Stimulated activated CD4-positive, alpha-beta T cell treated with anti-CD3 and anti-CD28 coated beads, Interleukin-4, amount 100 ng/mL, for 4 hours (primary cell): ENCODE results near the gene GLUD1.
"Not testable (repeated sequence)": the region's sequence is repeated elsewhere in the genome, so short reads cannot be mapped to it uniquely, and the experiment has no call there.

Experiments used
- DNase-seq, 2 experiments: peaks; one replicate each; pipeline ENCODE4 v3.0.0-alpha.2; 2020

The GLUD1 gene

DNA sequence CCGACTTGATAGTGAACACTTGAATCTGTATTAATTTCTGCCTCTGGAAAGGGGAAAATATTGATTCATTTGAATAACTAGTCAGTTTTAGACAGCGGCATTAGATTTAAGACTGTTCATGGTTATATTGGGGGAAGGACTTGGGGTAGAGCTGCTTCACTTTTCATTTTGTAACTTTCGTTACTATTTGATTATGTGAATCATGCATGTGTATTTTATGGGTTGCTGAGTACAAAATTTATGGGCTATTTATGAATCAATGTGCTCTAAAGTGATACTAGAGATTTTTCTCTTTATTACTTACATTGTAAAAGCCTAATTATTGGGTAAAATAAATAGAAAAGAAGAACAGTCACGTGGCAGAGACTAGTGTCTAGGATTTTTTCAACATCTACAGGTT lies 4.9 kb downstream of the GLUD1 start:
- DNase-seq = no peak

DNA sequence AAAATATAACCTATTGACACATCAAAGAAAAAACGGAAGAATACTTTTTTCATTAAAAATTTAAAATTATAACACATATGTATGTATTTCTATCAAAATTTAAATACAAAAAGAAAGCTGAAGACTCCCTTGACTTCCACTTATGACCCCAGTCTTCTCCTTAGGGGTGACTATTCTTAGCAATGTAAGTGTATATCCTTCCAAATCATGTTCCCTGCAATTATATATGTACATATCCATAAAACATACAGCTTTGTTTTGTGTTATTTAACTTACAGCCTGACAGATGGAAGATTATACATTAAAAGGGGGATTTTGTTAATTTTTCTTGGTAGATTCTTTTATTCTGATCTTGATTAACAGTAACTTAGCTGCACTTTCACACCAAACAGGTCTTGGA lies 9.1 kb downstream of the GLUD1 start:
- no peak for DNase-seq

DNA sequence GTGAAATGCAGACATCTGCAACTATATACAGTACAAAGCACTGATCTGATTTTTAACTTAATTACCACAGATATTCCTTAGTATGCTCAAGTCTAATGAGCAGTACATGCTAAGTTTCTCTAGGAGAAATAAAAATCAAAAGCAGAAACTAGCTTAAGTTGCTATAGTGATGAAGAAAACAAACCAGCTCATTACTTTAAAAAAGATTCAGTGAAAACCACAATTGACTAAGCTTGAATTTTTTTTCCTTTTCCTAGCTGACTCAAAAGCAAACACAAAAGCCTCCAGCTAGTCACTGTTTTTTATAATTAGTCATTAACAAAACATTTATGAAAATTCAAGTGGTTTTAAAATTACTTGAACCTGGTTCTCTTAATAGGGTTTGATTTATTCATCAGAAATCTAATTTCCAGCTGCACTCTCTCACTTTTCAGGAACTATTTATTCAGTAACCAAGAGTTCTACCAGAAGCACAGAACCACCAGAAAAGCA lies 10.3 kb downstream of the GLUD1 start:
- not testable (repeated sequence) for DNase-seq

DNA sequence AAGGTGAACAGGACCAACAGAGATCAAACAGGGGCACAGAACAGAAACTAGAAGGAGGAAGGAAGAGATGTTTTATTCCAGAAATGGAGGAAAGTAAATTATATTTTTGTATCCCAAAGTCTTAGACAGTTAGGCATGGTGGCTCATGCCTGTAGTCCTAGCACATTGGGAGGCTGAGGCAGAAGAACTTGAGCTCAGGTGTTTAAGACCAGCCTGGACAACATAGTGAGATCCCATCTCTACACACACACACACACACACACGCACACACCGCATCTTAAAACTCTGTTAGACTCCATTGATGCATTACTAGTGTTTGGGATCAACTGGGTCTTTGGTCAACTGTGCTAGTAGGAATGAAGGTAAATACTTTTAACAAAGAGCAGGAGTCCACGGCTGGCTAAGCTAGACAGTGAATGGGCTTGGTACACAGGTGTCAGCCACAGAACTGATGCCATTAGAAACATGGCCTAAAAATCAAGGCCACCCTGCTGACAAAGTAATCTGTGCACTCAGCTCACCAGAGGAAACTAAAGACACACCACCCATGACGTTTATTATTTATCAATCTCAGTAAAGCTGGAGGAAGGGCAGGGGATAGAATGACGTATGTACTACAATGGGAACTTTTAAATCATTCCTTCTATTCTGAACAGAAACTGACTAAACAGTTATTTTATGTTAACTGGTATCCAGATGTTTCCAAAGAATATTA lies 10.9 kb downstream of the GLUD1 start:
- not testable (repeated sequence) for DNase-seq

DNA sequence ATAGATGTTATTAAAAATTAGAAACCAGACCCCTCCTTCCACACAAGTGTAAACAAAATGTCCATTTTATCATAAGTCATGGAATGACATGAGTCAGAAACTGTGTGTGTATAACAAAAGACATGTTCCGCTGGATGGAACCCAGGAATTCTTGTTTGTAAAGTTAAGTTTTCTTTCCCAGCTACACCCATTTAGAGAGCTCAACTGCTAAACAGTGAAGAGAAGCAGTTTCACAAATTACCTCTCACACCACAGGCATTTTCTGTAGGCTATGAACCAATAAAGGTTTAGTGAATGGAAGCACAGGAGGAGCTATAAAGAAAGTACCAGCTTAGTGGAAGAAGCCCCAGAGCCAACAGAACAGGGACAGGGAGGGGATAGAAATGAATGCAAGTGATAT lies 12.4 kb downstream of the GLUD1 start:
- not testable (repeated sequence) for DNase-seq

DNA sequence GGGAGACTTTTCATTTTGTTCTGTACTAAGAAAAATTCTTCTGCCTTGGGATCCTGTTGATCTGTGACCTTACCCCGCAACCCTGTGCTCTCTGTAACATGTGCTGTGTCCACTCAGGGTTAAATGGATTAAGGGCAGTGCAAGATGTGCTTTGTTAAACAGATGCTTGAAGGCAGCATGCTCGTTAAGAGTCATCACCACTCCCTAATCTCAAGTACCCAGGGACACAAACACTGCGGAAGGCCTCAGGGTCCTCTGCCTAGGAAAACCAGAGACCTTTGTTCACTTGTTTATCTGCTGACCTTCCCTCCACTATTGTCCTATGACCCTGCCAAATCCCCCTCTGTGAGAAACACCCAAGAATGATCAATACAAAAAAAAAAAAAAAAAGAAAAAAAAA lies 13.1 kb downstream of the GLUD1 start:
- not testable (repeated sequence) for DNase-seq

DNA sequence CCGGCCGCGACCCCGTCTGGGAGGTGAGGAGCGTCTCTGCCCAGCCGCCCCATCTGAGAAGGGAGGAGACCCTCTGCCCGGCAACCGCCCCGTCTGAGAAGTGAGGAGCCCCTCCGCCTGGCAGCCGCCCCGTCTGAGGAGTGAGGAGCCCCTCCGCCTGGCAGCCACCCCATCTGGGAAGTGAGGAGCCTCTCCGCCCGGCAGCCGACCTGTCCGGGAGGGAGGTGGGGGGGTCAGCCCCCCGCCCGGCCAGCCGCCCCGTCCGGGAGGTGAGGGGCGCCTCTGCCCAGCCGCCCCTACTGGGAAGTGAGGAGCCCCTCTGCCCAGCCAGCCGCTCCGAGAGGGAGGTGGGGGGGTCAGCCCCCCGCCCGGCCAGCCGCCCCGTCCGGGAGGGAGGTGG lies 14.0 kb downstream of the GLUD1 start:
- not testable (repeated sequence) for DNase-seq

DNA sequence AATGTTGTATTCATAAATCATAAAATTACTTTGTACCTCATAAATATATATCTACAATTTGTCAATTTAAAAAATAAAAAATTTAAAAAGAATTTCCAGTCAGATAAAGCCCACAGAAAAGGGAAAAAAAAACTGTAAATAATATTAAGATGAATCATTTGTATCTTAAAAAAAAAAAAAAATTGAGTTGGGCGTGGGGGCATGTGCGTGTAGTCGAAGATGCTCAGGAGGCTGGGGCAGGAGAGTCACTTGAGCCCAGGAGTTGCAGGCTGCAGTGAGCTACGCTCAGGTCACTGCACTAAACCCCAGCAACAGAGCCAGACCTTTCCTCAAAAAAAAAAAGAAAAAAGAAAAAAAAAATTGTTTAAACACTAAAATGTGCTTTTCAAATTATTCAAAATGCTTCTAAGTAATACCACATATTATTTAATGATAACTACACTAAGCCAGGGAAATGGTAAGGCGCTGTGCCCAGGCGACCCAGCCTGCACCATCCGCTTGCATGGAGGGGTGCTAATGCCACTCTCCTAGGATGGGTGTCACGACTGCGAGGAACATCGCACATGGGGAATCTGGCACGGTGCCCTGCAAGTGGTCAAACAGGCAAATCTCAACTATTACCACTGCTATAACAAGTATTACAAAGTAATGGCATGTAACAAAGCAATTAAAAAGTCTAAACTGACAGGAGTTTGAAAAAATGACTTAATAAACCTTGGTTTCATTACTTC lies 15.4 kb downstream of the GLUD1 start:
- DNase-seq = no peak

DNA sequence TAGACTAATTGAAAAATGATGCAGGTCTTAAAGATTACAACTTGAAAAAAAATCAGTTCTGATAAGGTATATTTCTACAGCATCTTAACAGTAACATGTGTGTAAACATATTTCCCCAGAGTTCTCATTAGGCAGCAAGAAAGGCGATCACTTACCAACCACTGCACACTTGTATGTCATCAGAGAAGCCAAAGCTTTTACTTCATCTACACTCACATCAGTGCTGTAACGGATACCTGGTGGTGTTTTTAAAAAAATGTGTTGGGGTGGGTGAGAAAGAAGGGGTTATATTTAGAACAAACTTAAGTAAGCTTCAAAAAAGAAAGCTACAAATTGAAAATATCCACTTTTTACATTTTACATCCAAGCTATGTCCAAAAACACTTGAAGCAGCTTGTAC lies 18.2 kb downstream of the GLUD1 start:
- DNase-seq = not testable (repeated sequence)

DNA sequence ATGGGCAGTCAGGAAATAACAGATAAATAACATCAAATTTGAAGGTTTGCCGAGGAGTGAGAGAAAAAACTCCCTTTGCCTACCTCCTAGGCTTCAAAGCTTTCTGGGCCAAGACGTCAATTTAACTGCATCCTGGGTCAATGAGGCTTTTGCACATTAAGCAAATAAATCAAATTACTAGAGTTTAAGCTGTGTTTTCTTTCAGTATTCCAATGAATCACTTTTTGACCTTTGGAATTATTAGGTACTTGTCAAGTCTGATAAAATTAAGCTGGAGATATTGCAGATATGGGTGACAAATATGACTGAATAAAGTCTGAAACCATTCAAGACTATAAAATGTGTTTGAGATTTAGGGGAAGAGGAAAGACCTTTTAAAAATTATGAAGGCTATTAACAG lies 22.2 kb downstream of the GLUD1 start:
- no peak for DNase-seq

DNA sequence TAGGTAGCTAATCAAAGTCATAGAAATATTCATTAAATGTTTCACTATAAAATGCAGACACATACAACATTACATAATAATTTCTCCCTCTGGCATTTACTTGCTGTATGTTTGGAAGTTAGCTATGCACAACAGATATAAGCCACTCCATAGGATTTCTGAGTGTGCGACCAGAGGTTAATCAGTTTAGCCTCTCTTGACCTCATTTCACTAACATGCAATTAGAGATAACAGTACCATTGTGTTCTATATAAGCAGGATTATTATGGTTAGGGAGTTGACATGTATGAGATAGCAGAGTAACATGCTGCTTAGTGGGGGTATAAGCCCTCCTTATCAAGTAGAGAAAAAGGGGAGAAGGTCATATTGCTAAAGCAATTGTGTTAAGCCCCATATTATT lies 26.4 kb downstream of the GLUD1 start:
- DNase-seq = no peak

DNA sequence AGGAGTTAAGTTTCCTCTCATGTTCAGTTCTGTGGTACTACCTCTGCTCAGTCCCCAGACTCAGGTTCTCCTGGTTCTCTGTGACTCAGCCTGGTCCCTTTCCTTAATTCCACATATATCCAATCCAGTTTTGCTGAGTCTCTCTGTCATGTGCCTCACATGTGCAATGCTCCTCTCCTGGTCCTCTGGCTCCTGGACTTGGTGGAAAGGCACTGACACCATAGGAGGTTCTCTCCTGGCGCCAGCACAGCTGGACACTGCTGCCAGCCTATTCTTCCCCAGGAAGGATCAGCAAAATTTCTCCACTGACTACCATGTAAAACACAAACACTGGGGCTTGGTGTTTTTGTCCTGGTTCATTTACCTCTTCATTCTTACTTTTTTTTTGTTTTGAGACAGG lies 27.8 kb downstream of the GLUD1 start:
- DNase-seq = no peak

DNA sequence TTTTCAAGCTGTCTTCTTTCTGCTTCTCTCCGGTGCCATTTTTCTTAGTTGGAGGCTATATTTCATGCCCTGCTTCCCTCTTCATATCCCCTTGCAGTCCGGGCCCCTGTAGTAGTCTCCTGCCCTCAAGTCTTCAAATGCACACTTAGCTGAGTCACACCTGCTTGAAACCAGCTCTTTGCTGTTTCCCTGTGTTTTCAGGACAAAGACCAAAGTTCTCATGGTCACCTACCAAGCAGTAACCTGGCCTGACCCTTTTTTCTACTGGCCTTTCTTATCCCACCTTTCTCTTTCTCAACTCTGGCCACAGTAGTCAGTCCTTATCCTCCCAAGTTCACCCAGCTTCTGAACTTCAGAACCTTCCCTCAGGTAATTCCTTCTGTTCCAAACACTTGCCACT lies 28.5 kb downstream of the GLUD1 start:
- no peak for DNase-seq

DNA sequence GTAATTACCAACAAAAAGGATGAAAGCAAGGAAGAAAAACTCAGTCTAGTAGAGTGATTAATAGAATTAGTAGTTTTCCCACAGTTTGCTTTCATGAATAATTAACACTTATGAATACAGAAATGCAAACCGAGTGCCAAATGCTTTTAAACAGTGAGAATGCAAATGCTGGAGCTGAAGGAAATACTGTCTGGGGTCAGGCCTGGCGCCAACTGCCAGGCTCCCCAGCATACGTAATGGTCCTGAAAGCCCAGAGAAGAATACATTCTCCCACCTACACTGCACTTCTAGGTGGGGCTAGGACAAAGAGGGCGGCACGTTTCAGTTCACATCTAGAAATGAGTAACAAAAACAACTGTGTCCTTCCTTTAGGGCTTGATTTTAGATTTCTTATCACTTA lies 30.0 kb downstream of the GLUD1 start:
- DNase-seq = no peak

DNA sequence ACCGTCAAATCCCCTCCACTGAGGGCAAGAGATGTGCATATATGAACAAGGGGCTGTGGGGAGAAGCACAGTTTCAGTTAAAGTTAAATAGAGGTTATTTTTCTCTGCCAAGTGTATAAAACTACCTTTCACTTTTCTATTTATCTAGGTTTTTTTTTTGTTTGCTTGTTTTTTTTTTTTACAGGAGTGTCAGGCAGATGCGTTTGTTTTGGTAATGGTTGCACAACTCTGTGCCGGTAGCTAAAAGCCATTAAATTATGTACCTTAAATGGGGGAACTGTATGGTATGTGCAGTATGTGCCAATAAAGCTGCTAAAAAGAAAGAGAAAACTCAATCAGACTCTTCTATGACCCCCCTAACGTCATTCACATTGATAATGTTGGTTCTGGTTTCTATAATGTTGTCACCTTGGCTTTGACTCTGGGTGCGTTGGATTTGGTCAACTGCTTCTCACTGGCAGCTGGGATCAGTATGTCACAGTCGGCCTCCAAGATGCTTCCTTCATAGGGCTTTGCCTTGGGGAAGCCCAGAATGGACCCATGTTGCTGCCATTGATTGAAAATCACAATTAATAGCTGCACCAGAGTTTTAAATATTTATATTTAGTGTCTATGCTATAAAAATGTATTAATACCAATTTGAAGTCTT lies 34.2 kb downstream of the GLUD1 start:
- DNase-seq = no peak

DNA sequence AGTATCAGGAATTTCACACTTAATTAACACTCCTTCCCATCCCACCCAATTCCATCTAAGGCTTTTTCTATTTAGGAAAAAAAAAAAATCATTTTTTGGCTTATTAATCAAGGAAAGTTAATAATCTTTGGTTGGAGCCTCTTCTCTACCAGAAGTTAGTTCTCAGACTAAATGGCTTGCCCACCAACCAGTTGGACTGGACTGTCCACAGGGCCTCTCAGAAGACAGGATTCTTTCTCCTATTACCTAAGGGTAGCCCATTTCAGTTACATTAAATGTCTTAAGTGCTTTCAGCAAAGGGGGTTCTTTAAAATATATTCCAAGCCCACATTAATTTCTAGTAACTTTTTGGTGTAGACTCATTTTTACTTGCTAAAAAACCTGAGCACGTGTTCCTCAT lies 35.2 kb downstream of the GLUD1 start:
- no peak for DNase-seq

DNA sequence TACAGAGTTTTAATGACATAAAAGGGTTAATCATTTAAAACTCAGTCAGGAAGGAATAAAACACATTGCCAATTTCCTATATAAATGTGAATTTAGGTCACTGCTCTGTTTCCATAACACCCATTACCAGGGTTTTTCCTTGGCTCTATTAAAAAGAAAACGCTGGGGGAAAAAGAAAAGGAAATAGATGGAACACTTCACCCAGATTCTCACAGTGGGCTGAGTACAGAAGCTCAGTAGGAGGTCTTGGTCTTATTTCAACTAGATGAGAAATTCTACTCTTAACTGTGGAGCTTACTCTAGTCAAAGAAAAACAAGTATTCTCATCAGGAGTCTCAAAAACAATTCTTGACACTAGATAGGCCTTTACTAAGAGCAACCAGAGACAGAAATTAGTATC lies 36.5 kb downstream of the GLUD1 start:
- DNase-seq = no peak

DNA sequence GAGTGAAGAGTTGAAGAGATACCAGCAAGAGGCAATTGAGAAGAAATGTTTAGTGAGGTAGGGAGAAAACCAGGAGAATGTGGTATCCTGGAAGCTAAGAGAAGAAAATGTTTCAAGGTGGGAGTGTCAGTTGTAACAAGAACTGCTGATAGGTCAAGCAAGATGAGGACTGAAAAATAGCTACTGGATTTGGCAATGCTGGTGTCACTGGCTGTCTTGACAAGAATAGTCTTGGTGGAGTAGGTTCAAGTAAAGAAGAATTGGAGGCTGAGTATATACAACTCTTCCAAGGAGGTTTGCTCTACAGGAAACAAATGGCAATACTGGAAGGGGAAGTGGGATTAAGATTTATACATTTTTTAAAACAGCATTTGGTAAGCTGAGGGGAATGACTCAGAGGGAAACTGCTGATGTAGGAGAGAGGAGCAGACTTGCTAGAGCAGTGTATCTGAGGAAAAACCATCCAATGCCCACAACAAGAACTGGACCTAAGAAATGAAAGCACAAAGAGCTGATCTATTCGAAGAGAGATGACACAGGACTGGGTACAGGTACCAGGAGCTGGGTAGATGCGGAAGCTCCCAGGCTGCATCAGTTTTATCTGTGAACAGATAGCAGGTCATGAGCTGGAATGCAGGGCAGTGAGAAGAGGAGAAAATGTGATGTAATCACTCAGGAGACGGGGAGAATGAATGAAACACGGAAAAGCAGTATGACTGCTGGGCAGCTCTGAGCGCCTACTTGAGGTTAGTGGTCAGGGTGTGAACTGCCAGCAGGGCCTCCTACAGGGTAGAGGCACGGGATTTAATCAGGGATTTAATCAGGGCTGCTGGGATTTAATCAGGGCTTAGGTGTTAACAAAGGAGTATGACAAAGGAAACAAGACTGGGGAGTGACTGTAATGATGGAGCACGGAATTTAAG lies 40.0 kb downstream of the GLUD1 start:
- DNase-seq = no peak

DNA sequence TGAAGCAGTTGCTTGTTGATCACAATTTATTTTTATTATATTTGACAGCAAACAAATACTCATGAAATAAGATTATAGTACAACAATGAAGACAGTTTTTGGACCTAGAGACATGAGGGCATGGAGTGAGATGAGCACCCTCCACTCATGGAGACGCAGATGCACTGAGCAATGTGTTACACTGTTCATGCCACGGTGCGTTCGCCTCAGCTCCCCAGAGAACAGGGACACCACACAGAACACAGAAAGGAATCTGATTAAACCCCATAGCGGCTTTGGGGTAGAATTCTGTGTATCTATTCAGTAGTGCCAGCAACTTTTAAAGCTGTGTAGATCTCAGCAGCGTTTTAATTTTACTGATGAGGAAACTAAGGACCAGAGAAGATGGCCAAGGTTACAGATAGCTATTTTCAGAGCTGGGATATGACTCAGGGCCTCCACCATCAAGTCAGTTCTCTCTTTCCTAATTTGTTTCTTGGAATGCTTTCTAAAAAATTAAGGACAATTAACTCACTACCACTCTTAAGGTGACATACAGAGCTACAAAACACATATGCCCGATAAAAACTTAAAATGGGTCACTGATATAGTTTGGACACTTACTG lies 41.0 kb downstream of the GLUD1 start:
- DNase-seq = no peak

DNA sequence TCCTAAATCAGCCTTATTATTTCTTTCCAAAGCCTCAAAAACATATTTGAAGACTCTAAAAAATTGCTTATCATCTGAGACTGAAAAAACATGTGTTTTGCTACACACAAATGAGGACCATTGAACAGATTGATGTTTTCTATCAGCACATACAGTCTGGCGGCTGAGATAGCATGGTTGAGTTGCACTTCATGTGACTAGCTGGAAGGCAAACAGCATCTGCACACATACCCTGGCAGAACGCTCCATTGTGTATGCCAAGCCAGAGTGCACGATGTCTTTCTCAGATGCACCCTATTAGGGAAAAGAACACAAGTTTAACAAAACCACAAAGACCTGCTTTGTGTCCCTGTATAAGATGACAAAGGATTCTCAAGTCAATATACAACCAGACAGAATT lies 41.5 kb downstream of the GLUD1 start:
- DNase-seq = no peak

DNA sequence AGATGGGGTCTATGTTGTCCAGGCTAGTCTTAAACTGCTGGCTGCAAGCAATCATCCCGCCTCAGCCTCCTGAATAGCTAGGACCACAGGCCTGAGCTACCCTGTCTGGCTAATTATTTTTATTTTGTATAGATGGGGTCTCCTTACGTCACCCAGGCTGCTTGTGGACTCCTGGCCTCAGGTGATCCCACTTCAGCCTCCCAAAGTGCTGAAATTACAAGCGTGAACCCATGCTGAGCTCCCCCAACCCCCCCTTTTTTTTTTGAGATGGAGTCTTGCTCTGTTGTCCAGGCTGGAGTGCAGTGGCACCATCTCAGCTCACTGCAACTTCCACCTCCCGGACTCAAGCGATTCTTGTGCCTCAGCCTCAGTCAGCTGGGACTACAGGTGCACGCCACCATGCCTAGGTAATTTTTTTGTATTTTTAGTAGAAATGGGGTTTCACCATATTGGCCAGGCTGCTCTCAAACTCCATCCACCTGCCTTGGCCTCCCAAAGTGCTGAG lies 49.2 kb downstream of the GLUD1 start:
- no peak for DNase-seq

DNA sequence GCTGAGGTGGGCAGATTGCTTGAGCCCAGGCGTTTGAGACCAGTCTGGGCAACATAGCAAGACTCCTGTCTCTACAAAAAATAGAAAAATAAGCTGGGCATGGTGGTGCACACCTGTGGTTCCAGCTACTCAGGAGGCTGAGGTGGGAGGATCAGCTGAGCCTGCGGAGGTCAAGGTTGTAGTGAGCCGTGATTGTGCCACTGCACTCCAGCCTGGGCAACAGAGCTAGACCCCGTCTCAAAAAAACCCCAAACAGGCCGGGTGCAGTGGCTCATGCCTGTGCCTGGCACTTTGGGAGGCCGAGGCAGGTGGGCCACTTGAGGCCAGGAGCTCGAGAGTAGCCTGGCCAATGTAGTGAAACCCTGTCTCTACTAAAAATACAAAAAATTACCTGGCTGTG lies 51.1 kb downstream of the GLUD1 start:
- DNase-seq = not testable (repeated sequence)
